Suprapubic skin (tissue), 4 donors: ENCODE measurements around the gene SPOCK1.

ENCODE experiments used
- EP300 ChIP-seq: sonication (generic); formaldehyde crosslinking; IDR thresholded peaks from one replicate; pipeline ENCODE4 v1.6.1; 2017; ENCODE audit warnings: antibody characterized with exemption
- POLR2A ChIP-seq, 2 donors: fragments of 450-650 bp; IDR thresholded peaks; one replicate each; pipeline ENCODE4 v1.6.1; 2017; ENCODE audit warnings: antibody characterized with exemption in 2 of 2, mild to moderate bottlenecking in 2 of 2, moderate library complexity in 2 of 2
- POLR2AphosphoS5 ChIP-seq, 3 donors: sonication (generic); formaldehyde crosslinking; IDR thresholded peaks; one replicate each; pipeline ENCODE4 v1.6.1; 2017; ENCODE audit warnings: antibody characterized with exemption in 3 of 3
- TF ChIP-seq, protein P1 (sequence below), 2 donors: fragments of 200-600 bp in 1 of 2; fragments of 450-650 bp in 1 of 2; sonication (generic) in 1 of 2; IDR thresholded peaks; one replicate each; pipeline ENCODE4 v1.5.1; 2016 to 2019; ENCODE audit warnings: antibody characterized with exemption in 2 of 2, mild to moderate bottlenecking in 1 of 2, moderate library complexity in 1 of 2

- TF ChIP-seq POLR2A (IDR thresholded peaks at IDR 0.05) (no peak), POLR2AphosphoS5 (IDR thresholded peaks at IDR 0.05) (no peak), EP300 (no peak)
- TF ChIP-seq, protein P1, sequence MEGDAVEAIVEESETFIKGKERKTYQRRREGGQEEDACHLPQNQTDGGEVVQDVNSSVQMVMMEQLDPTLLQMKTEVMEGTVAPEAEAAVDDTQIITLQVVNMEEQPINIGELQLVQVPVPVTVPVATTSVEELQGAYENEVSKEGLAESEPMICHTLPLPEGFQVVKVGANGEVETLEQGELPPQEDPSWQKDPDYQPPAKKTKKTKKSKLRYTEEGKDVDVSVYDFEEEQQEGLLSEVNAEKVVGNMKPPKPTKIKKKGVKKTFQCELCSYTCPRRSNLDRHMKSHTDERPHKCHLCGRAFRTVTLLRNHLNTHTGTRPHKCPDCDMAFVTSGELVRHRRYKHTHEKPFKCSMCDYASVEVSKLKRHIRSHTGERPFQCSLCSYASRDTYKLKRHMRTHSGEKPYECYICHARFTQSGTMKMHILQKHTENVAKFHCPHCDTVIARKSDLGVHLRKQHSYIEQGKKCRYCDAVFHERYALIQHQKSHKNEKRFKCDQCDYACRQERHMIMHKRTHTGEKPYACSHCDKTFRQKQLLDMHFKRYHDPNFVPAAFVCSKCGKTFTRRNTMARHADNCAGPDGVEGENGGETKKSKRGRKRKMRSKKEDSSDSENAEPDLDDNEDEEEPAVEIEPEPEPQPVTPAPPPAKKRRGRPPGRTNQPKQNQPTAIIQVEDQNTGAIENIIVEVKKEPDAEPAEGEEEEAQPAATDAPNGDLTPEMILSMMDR (IDR thresholded peaks at IDR 0.05), result no peak
These were observed 8.5 kb downstream of the SPOCK1 start for GRCh38 chr5:137490591-137490990.
